K562 (cell line): ENCODE results near the gene ARID5B. TPM values are rescaled to one million over a fixed set of nuclear protein-coding genes. Genes with fewer than 3 reads are reported as not detected.

ENCODE experiments used
- ATAC-seq: fragments of 200-7000 bp; cut with Tn5 transposase; 3 replicates; pipeline ENCODE4 v1.9.1; 2020; ENCODE audit warnings: moderate library complexity
- BruUV-seq: library from RNA; stranded (reverse); fragments of 400-500 nt; replicated peaks from 2 replicates; lab custom pipeline; 2021; lab: Mats Ljungman, UMichigan
- CTCF ChIA-PET: fragments of 300-600 bp; formaldehyde crosslinking; extraction: SDS; loops from one replicate; lab custom pipeline; 2021; ENCODE audit warnings: low intra/inter-chr PET ratio; lab: Yijun Ruan, JAX
- POLR2A ChIA-PET: fragments of 300-600, 350-650 bp; sonication (Branson Sonifier 250); formaldehyde crosslinking; extraction: SDS; loops from one replicate; lab custom pipeline; 2021; ENCODE audit warnings: antibody characterized with exemption, inconsistent platforms; lab: Yijun Ruan, JAX
- DNase-seq, 4 experiments: peaks; one replicate each; pipeline versions ENCODE4 v3.0.0 to v3.0.0-alpha.2; 2011 to 2018; ENCODE audit warnings: low spot score in 3 of 4, mixed read lengths in 3 of 4; ENCODE audit errors: extremely low read depth in 1 of 4
- FAIRE-seq: peaks from 2 replicates; lab custom pipeline; 2011; peaks lifted over from hg19 to GRCh38; lab: Jason Lieb, UNC
- H2AFZ ChIP-seq: 2 replicates; pipeline ENCODE4 v1.6.0; 2011; ENCODE audit warnings: low read depth, low read length, control low read depth, inconsistent platforms
- H3K27ac ChIP-seq: fragments of 200-600 bp; 3 replicates; pipeline ENCODE4 v1.8.0; 2011; ENCODE audit warnings: low read depth, mild to moderate bottlenecking, control low read depth, inconsistent platforms, low read length, moderate library complexity, mixed read lengths; ENCODE audit errors: extremely low read depth
- H3K27me3 ChIP-seq, 2 experiments: fragments of 300-600 bp in 1 of 2; 2 replicates in 1 of 2; 3 replicates in 1 of 2; pipeline versions ENCODE4 v1.6.0 to v1.8.0; 2011; ENCODE audit warnings: inconsistent platforms in 2 of 2, low read length in 2 of 2, mild to moderate bottlenecking in 1 of 2, mixed read lengths in 1 of 2, moderate library complexity in 1 of 2; ENCODE audit not compliant: control insufficient read depth in 2 of 2, insufficient read depth in 2 of 2
- H3K36me3 ChIP-seq: fragments of 300-600 bp; 3 replicates; pipeline ENCODE4 v1.8.0; 2011; ENCODE audit warnings: mild to moderate bottlenecking, low read length, inconsistent platforms; ENCODE audit not compliant: control insufficient read depth, insufficient read depth
- H3K4me1 ChIP-seq, 2 experiments: fragments of 200-600 bp in 1 of 2; replicated peaks in 1 of 2; 2 replicates in 1 of 2; 3 replicates in 1 of 2; pipeline versions ENCODE4 v1.5.1 to v1.8.0; 2011; ENCODE audit warnings: inconsistent platforms in 2 of 2, low read length in 2 of 2, mild to moderate bottlenecking in 1 of 2, mixed read lengths in 1 of 2, moderate library complexity in 1 of 2; ENCODE audit not compliant: control insufficient read depth in 2 of 2, insufficient read depth in 2 of 2
- H3K4me2 ChIP-seq: 2 replicates; pipeline ENCODE4 v1.6.1; 2011; ENCODE audit warnings: low read length, control low read depth, inconsistent platforms, mixed read lengths; ENCODE audit not compliant: insufficient read depth
- H3K4me3 ChIP-seq: fragments of 200-600 bp; sonication (generic), shearing (Covaris generic); 2 replicates; pipeline ENCODE4 v1.5.1; 2016; ENCODE audit warnings: control low read depth, inconsistent platforms
- H3K79me2 ChIP-seq: fragments of 200-600 bp; 3 replicates; pipeline ENCODE4 v1.8.0; 2011; ENCODE audit warnings: low read length, inconsistent platforms; ENCODE audit not compliant: control insufficient read depth, insufficient read depth
- H3K9ac ChIP-seq, 2 experiments: 2 replicates each; pipeline versions ENCODE4 v1.6.0 to v1.6.1; 2011; ENCODE audit warnings: low read depth in 2 of 2, low read length in 2 of 2, control low read depth in 1 of 2, inconsistent platforms in 1 of 2, mild to moderate bottlenecking in 1 of 2, mixed read lengths in 1 of 2; ENCODE audit not compliant: insufficient read depth in 1 of 2
- H3K9me1 ChIP-seq: one replicate; pipeline ENCODE4 v1.6.0; 2011; ENCODE audit warnings: inconsistent platforms, mild to moderate bottlenecking, low read length, moderate library complexity; ENCODE audit not compliant: control insufficient read depth, insufficient read depth
- H3K9me3 ChIP-seq: replicated peaks from 2 replicates; pipeline ENCODE4 v1.5.1; 2011; ENCODE audit warnings: low read depth, low read length, inconsistent platforms; ENCODE audit not compliant: control insufficient read depth, insufficient read depth
- H4K20me1 ChIP-seq: replicated peaks from 2 replicates; pipeline ENCODE4 v1.6.1; 2011; ENCODE audit warnings: low read length, inconsistent platforms, mixed read lengths; ENCODE audit not compliant: control insufficient read depth, insufficient read depth
- ATF6 ChIP-seq: sonication (generic); formaldehyde crosslinking; IDR thresholded peaks from 2 replicates; pipeline ENCODE4 v1.4.0; 2020; ENCODE audit warnings: mild to moderate bottlenecking, missing genetic modification reagents
- GMEB1 ChIP-seq: fragments of 250-450 bp; sonication (Bioruptor Pico); IDR thresholded peaks from 2 replicates; pipeline ENCODE4 v1.4.0; 2020; ENCODE audit warnings: mild to moderate bottlenecking
- KLF1 ChIP-seq: fragments of 450-650 bp; IDR thresholded peaks from 2 replicates; pipeline ENCODE4 v1.6.1; 2016; ENCODE audit warnings: missing genetic modification characterization, missing compliant biosample characterization
- NONO ChIP-seq, 2 experiments: fragments of 200-400 bp in 1 of 2; fragments of 450-650 bp in 1 of 2; formaldehyde crosslinking in 1 of 2; IDR thresholded peaks; 2 replicates each; pipeline ENCODE4 v1.6.1; 2017; ENCODE audit warnings: low read depth in 2 of 2, mild to moderate bottlenecking in 2 of 2, moderate library complexity in 2 of 2, low read length in 1 of 2
- PHF8 ChIP-seq: fragments of 200-600 bp; sonication (generic); IDR thresholded peaks from 2 replicates; pipeline ENCODE4 v1.6.1; 2012; ENCODE audit warnings: mixed run types, mild to moderate bottlenecking, inconsistent platforms, low read length, moderate library complexity, borderline replicate concordance
- PTTG1 ChIP-seq: fragments of 450-650 bp; IDR thresholded peaks from 2 replicates; pipeline ENCODE4 v1.6.1; 2016; ENCODE audit warnings: low read depth, mild to moderate bottlenecking, missing genetic modification characterization, missing compliant biosample characterization
- SMC3 ChIP-seq: conservative IDR thresholded peaks from 2 replicates; pipeline ENCODE4 v1.6.1; 2011; ENCODE audit warnings: low read depth, low read length, improper control_type of control experiment; ENCODE audit not compliant: insufficient read depth
- ZNF316 ChIP-seq: fragments of 450-650 bp; IDR thresholded peaks from 2 replicates; pipeline ENCODE4 v1.6.1; 2016
- ZNF764 ChIP-seq: fragments of 250-450 bp; sonication (Bioruptor Pico); IDR thresholded peaks from 2 replicates; pipeline ENCODE4 v1.4.0; 2020; ENCODE audit warnings: low read depth, mild to moderate bottlenecking, moderate library complexity
- WGBS: fragments of 100-300 bp; shearing (Covaris generic); methylation state at CpG from one replicate; pipeline ENCODE4 v1.1.6; 2016; ENCODE audit warnings: low coverage, mixed read lengths; ENCODE audit not compliant: insufficient coverage; ENCODE audit errors: missing lambda C conversion rate; 5-methylcytosine and 5-hydroxymethylcytosine counted together
- in situ Hi-C: fragments of 300-500 bp; cut with MboI; formaldehyde crosslinking; loops from 4 replicates; pipeline ENCODE4 v1.15.0; 2018; ENCODE audit warnings: inconsistent platforms, mixed read lengths
- intact Hi-C: fragments of 100-400 bp; cut with micrococcal nuclease; formaldehyde crosslinking; loops from 2 replicates; pipeline ENCODE4 v1.14.2; 2022
- polyA plus RNA-seq, 8 experiments: library from polyadenylated mRNA; depleted of rRNA in 4 of 8; stranded (reverse) in 5 of 8; unstranded in 3 of 8; fragments of >200 nt; fragmentation: Nextera tagmentation in 2 of 8; fragmentation: Illumina TruSeq in 1 of 8; extraction: Ambion mirVana in 2 of 8; extraction: Trizol in 1 of 8; gene quantifications; 2 replicates each; pipeline versions ENCODE4 v1.2.1 to v1.2.3, GENCODE V29; 2011 to 2014; ENCODE audit warnings: inconsistent platforms in 1 of 8, missing spikeins in 1 of 8
- total RNA-seq, 7 experiments: library from RNA; depleted of rRNA in 6 of 7; stranded (reverse); fragments of >200 nt in 6 of 7; fragmentation: Illumina TruSeq in 2 of 7; extraction: Trizol in 2 of 7; gene quantifications; 2 replicates each; pipeline versions ENCODE4 v1.2.1 to v1.2.3, GENCODE V29; 2011 to 2021; ENCODE audit warnings: low replicate concordance in 1 of 7
- TF ChIP-seq, protein P1 (sequence below): fragments of 450-650 bp; IDR thresholded peaks from 2 replicates; pipeline ENCODE4 v1.6.1; 2016; ENCODE audit warnings: low read depth

ARID5B gene
- total and polyA plus RNA-seq, 9 of the 15 experiments (the other 6 are each of a cell fraction or from before 2014, with no cell fraction given) = 0.48 to 1.6 (median 0.80) TPM

DNA sequence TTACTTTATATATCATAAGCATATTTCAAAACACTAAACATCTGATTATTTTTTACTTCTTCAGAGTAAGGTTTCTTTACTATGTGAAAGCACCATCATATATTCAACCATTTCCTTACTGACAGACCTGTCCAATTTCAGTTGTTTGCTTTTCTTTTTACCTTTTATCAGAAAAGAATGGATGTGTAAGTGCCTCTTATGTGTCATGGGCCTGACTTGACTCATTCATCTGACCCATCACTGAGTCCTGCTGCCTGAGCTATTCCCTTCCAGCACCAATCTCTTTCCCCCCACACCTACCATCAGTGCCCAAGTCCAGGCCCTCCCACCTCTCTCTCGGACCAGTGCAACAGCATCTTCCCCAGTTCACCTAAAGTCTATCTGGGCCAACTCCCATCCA lies 41.7 kb upstream of the ARID5B start:
- H3K9me3 ChIP-seq = no peaks in the 10 kb centered on the region
- no peak overlapping the region for H2AFZ ChIP-seq
- H3K79me2 ChIP-seq = no peaks in the 10 kb centered on the region
- ChIA-PET POLR2A (interaction anchor here (0.6 to 1.0 kb wide), 2 partner anchors 10 to 34 kb away, joined by 3 to 4 read pairs; no protein-coding TSS in a partner anchor), CTCF (no interaction called here)
- in situ Hi-C loops = no loop called here
- 14% methylated on average over 1 of the region's 1 CpG for WGBS
- DNase-seq (no peak), ATAC-seq (no peak), FAIRE-seq (no peak)
- no peaks in the 10 kb centered on the region for H3K4me1 ChIP-seq
- H3K9ac ChIP-seq = no peak overlapping the region
- no TSS peak for BruUV-seq
- no peaks in the 10 kb centered on the region for H3K27me3 ChIP-seq
- H3K4me3 ChIP-seq = no peak overlapping the region
- H4K20me1 ChIP-seq = no peaks in the 10 kb centered on the region
- no peak overlapping the region for H3K27ac ChIP-seq
- intact Hi-C loops = no loop called here
- H3K4me2 ChIP-seq = no peak overlapping the region
- H3K36me3 ChIP-seq = no peaks in the 10 kb centered on the region
- H3K9me1 ChIP-seq = no peaks in the 10 kb centered on the region
- TF ChIP-seq PHF8 = no peak
- TF ChIP-seq GMEB1 (CRISPR knock-in tag) = no peak
- TF ChIP-seq, protein P1, sequence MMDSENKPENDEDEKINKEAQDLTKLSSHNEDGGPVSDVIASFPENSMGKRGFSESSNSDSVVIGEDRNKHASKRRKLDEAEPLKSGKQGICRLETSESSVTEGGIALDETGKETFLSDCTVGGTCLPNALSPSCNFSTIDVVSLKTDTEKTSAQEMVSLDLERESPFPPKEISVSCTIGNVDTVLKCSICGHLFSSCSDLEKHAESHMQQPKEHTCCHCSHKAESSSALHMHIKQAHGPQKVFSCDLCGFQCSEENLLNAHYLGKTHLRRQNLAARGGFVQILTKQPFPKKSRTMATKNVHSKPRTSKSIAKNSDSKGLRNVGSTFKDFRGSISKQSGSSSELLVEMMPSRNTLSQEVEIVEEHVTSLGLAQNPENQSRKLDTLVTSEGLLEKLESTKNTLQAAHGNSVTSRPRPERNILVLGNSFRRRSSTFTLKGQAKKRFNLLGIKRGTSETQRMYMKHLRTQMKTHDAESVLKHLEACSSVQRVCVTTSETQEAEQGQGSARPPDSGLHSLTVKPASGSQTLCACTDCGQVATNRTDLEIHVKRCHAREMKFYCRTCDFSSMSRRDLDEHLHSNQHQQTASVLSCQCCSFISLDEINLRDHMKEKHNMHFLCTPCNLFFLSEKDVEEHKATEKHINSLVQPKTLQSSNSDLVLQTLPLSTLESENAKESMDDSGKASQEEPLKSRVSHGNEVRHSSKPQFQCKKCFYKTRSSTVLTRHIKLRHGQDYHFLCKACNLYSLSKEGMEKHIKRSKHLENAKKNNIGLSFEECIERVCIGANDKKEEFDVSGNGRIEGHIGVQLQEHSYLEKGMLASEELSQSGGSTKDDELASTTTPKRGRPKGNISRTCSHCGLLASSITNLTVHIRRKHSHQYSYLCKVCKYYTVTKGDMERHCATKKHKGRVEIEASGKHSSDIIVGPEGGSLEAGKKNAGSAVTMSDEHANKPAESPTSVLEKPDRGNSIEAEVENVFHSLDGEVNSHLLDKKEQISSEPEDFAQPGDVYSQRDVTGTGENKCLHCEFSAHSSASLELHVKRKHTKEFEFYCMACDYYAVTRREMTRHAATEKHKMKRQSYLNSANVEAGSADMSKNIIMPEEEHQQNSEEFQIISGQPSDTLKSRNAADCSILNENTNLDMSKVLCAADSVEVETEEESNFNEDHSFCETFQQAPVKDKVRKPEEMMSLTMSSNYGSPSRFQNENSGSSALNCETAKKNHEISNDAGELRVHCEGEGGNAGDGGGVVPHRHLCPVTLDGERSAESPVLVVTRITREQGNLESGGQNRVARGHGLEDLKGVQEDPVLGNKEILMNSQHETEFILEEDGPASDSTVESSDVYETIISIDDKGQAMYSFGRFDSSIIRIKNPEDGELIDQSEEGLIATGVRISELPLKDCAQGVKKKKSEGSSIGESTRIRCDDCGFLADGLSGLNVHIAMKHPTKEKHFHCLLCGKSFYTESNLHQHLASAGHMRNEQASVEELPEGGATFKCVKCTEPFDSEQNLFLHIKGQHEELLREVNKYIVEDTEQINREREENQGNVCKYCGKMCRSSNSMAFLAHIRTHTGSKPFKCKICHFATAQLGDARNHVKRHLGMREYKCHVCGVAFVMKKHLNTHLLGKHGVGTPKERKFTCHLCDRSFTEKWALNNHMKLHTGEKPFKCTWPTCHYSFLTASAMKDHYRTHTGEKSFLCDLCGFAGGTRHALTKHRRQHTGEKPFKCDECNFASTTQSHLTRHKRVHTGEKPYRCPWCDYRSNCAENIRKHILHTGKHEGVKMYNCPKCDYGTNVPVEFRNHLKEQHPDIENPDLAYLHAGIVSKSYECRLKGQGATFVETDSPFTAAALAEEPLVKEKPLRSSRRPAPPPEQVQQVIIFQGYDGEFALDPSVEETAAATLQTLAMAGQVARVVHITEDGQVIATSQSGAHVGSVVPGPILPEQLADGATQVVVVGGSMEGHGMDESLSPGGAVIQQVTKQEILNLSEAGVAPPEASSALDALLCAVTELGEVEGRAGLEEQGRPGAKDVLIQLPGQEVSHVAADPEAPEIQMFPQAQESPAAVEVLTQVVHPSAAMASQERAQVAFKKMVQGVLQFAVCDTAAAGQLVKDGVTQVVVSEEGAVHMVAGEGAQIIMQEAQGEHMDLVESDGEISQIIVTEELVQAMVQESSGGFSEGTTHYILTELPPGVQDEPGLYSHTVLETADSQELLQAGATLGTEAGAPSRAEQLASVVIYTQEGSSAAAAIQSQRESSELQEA = no peak
- no peak for TF ChIP-seq SMC3
- no peak for TF ChIP-seq NONO (IDR thresholded peaks at IDR 0.05; ENCODE audit: low read depth in 2 of 2, low read length in 1 of 2)
- no peak for TF ChIP-seq ZNF764 (CRISPR knock-in tag)
- TF ChIP-seq ATF6 = no peak
- no peak for TF ChIP-seq ZNF316
- no peak for TF ChIP-seq KLF1 (tag)
- no peak for TF ChIP-seq PTTG1
